Measurements from ENCODE around the gene SIGLEC7.

SIGLEC7 gene

DNA sequence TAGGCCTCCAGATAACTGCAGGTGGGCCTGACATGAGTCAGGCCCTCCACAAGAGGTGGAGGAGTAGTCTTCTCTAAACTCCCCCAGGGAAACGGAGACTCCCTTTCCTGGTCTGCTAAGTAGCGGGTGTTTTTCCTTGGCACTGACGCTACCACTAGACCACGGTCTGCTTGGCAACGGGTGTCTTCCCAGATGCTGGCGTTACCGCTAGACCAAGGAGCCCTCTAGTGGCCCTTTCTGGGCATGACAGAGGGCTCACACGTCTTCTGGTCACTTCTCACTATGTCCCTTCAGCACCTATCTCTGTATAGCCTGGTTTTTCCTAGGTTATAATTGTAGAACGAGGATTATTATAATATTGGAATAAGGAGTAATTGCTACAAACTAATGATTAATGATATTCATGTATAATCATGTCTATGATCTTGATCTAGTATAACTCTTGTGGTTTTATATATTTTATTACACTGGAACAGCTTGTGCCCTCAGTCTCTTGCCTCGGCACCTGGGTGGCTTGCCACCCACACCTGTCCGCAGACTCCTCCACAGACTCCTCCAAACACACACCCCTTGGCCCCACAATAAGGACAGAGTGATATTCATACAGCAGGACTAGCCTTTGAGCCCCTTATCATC, 27.3 kb downstream of the SIGLEC7 start:
- DNase-seq, result peak; percentile 85

GRCh38 chr19:51172223-51172622, 30.1 kb downstream of the SIGLEC7 start:
- no peak for DNase-seq

GRCh38 chr19:51173681-51174080, 31.6 kb downstream of the SIGLEC7 start:
- DNase-seq, result no peak

GRCh38 chr19:51179256-51179655, 37.2 kb downstream of the SIGLEC7 start:
- no peak for DNase-seq

GRCh38 chr19:51181377-51181912, 39.3 kb downstream of the SIGLEC7 start:
- DNase-seq, result no peak

GRCh38 chr19:51181913-51182419, 39.9 kb downstream of the SIGLEC7 start:
- DNase-seq, result peak; percentile 38

- no peak for DNase-seq
Measured at GRCh38 chr19:51183629-51184028, 41.5 kb downstream of the SIGLEC7 start.

GRCh38 chr19:51185069-51185867, 43.2 kb downstream of the SIGLEC7 start:
- no peak for DNase-seq

DNA sequence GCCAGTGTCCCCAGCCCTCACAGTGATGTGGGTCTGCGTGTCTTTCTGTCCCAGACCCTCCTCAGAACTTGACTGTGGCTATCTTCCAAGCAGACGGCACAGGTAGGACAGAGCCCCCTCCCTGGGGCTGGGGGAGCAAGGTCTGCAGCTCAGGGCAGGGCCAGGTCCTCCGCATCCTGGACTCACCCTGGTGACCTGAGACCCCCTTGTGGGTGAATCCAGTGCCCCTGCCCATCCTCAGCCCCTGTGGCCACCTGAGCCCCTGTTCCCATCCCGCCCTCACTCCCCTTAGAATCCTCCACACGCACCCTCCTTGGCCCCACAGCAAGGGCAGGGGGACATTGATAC, 43.7 kb downstream of the SIGLEC7 start:
- DNase-seq, result no peak

DNA sequence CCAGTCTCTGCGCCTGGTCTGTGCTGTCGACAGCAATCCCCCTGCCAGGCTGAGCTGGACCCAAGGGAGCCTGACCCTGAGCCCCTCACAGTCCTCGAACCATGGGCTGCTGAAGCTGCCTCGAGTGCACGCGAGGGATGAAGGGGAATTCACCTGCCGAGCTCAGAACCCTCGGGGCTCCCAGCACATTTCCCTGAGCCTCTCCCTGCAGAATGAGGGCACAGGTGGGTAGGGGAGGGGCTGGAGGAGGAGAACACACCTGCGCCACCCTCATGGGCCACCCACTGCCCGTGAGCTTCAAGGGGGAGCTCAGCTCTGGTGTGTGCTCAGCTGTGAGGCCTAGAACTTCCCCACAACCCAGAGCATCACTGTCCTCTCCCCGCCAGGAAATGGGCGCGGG, 44.2 kb downstream of the SIGLEC7 start:
- no peak for DNase-seq

- DNase-seq, result no peak
Measured at GRCh38 chr19:51187395-51188226, 45.5 kb downstream of the SIGLEC7 start.

DNA sequence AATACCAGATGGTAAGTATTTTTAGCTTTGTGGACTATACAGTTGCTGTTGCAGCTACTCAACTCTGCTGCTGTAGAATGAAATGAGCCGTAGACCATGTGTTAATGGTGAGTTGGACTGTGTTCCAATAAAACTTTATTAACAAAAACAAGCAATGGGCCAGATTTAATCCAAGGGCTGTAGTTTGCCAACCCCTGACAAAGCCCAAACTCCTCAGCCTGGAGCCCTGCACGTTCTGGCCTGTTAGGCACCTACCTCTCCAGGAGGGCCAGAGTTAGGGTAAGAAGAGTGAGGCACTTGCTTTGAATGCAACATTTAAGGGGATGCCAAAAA, 46.1 kb downstream of the SIGLEC7 start:
- DNase-seq, result no peak

DNA sequence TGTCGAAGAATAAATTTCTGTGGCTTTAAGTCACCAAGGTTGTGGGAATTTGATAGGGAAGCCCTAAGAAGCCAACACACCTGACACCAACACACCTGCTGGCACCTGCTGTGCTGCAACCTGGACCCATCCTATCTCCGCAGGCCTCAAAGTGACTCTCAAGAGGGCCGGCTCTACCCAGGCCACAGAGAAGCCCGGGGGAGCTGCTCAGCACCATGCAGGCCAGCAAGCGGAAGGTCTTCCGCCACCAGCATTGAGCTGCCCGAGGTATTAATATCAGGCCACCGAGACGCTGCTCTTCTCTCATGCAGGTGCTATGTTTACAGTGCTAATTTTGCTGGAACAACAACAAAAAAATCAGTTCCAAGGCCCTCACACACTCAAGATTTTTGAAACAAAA, 50.6 kb downstream of the SIGLEC7 start:
- no peak for DNase-seq

- no peak for DNase-seq
Measured at GRCh38 chr19:51194527-51195315, 52.6 kb downstream of the SIGLEC7 start.

DNA sequence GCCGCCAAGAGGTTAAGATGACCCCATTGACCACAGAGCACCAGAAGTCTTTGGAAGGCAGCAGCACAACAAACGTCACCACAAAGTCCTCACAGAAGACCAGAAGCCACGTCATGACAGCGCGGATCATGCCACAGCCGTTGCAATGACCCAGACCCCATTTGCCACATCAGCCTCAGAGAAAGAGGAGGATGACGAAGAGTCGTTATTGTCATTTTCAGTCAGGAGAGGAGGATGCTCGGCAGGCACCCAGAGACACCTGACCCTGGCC, 53.1 kb downstream of the SIGLEC7 start:
- DNase-seq, result no peak

GRCh38 chr19:51195616-51196015, 53.5 kb downstream of the SIGLEC7 start:
- DNase-seq, result no peak

DNA sequence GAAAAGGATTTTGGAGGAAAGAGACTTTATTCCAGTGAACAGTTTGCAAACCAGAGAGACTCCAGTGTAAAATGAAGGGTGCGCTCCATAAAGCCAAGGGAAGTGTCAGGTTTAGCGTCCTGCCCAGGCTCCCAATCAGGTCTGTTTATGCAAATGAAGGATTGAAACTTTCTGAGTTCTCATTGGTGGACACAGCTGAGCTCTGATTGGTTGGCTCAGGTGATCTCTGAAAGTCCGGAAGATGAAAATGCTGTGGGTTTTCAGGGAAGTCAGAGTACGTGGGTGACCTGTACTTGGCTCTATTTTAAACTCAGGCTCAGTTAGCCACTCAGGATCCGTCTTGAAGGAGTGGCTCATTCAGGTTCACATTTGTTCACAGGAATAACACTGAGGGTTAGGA, 54.1 kb downstream of the SIGLEC7 start:
- DNase-seq, result no peak

DNA sequence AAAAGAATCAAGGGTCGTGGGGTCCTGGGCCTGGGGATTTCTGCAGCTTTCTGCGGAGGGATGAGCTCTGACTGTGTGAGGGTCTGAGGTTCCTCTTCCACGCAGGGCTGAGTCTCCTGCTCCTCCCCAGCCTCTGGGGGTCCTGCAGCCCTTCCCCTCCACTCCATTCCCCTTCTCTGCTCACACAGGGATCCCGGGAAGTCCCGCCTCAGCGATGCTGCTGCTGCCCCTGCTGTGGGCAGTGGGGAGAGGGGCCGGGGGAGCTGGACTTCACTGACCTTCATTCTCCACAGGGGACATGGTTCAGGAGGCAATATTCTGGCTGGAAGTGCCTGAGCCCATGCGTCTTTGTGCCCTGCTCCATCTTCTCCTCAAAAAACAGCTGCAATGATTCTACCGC, 56.5 kb downstream of the SIGLEC7 start:
- no peak for DNase-seq

- DNase-seq, result no peak
Measured at GRCh38 chr19:51200071-51200666, 58.1 kb downstream of the SIGLEC7 start.

- DNase-seq, result no peak
Measured at GRCh38 chr19:51201712-51202111, 59.6 kb downstream of the SIGLEC7 start.

Data from suppressor macrophage treated with lipopolysaccharide for 4 hours (primary cell).